ENCODE data around the gene ZBTB39. TPM values are rescaled to one million over a fixed set of nuclear protein-coding genes. Genes with fewer than 3 reads are reported as not detected.

Gene ZBTB39
- total and polyA plus RNA-seq, 2 donors (not counting 1 experiment from before 2014, with no cell fraction given): 5.4 to 13.9 TPM

- peaks cover 15% of the 10 kb centered on the region for H3K79me2 ChIP-seq (ENCODE audit: control insufficient read depth, insufficient read depth, low read length)
- ATAC-seq (ENCODE audit: low read depth): no peak
- no peaks in the 10 kb centered on the region for H4K20me1 ChIP-seq (ENCODE audit: control insufficient read depth, insufficient read depth, low read length, poor library complexity, severe bottlenecking)
- CTCF ChIA-PET: interaction anchor here (1.2 to 1.3 kb wide), 2 partner anchors 11 to 241 kb away, joined by 3 read pairs; no protein-coding TSS in a partner anchor
- no peak overlapping the region for H2AFZ ChIP-seq (ENCODE audit: insufficient read depth, low read depth, low read length, poor library complexity, severe bottlenecking)
- Mint-ChIP-seq H3K27me3 (no peaks in the 10 kb centered on the region), H3K4me1 (peaks cover 13% of the 10 kb centered on the region), H3K27ac (no peak overlapping the region), H3K4me3 (no peak overlapping the region), H3K9me3 (ENCODE audit: insufficient read depth) (no peaks in the 10 kb centered on the region)
- TF ChIP-seq EZH2 (IDR thresholded peaks at IDR 0.05; ENCODE audit: borderline replicate concordance, insufficient read depth, low read depth, low read length, poor library complexity, severe bottlenecking): no peak
- no peak for TF ChIP-seq CTCF (IDR thresholded peaks at IDR 0.05)
- H3K9me3 ChIP-seq (ENCODE audit: control extremely low read depth in 1 of 3, control insufficient read depth in 2 of 3, insufficient read depth in 1 of 3, low read length in 2 of 3): no peaks in the 10 kb centered on the region
- DNase-seq: no peak
- intact Hi-C loops (cut with micrococcal nuclease): no loop called here
- H3K36me3 ChIP-seq (replicated peaks in 1 of 2; ENCODE audit: control extremely low read depth in 1 of 2, control insufficient read depth in 1 of 2, extremely low read depth in 1 of 2, insufficient read depth in 2 of 2, low read length in 1 of 2): peaks cover 0 to 17% of the 10 kb centered on the region in 2 experiments
- H3K9ac ChIP-seq (ENCODE audit: low read length): no peak overlapping the region
- H3K4me3 ChIP-seq (ENCODE audit: control extremely low read depth in 1 of 5, extremely low read depth in 1 of 5, insufficient read depth in 1 of 5, low read depth in 2 of 5, low read length in 4 of 5): no peak overlapping the region
- no peak overlapping the region for H3K4me2 ChIP-seq (replicated peaks; ENCODE audit: low read depth, low read length, poor library complexity, severe bottlenecking)
- 100% methylated on average over 4 of the region's 10 CpGs for WGBS (ENCODE audit: insufficient coverage)
- H3K27me3 ChIP-seq (replicated peaks in 1 of 4; ENCODE audit: control extremely low read depth in 1 of 4, control insufficient read depth in 3 of 4, insufficient read depth in 4 of 4, low read length in 3 of 4): no peaks in the 10 kb centered on the region
- no peak overlapping the region for H3K27ac ChIP-seq (ENCODE audit: low read length in 2 of 2)
- peaks cover 9 to 10% of the 10 kb centered on the region in 2 donors for H3K4me1 ChIP-seq (ENCODE audit: control insufficient read depth in 2 of 2, insufficient read depth in 2 of 2, low read length in 2 of 2)
- POLR2A ChIA-PET: no interaction called here
These were observed 12.1 kb downstream of the ZBTB39 start for GRCh38 chr12:56994231-56994746.

- H3K9me3 ChIP-seq (ENCODE audit: control extremely low read depth in 1 of 3, control insufficient read depth in 2 of 3, insufficient read depth in 1 of 3, low read length in 2 of 3): no peaks in the 10 kb centered on the region
- WGBS (ENCODE audit: insufficient coverage): 86% methylated on average over 6 of the region's 10 CpGs
These were observed 13.0 kb downstream of the ZBTB39 start for GRCh38 chr12:56993346-56993745.

More at GRCh38 chr12:56993346-56993745, 13.0 kb downstream of the ZBTB39 start:
- Histone ChIP-seq H3K9ac (ENCODE audit: low read length) (no peak overlapping the region), H2AFZ (ENCODE audit: insufficient read depth, low read depth, low read length, poor library complexity, severe bottlenecking) (no peak overlapping the region), H3K4me2 (replicated peaks; ENCODE audit: low read depth, low read length, poor library complexity, severe bottlenecking) (no peak overlapping the region), H4K20me1 (ENCODE audit: control insufficient read depth, insufficient read depth, low read length, poor library complexity, severe bottlenecking) (no peaks in the 10 kb centered on the region), H3K79me2 (ENCODE audit: control insufficient read depth, insufficient read depth, low read length) (peaks cover 10% of the 10 kb centered on the region), H3K27me3 (replicated peaks in 1 of 4; ENCODE audit: control extremely low read depth in 1 of 4, control insufficient read depth in 3 of 4, insufficient read depth in 4 of 4, low read length in 3 of 4) (no peaks in the 10 kb centered on the region), H3K36me3 (replicated peaks in 1 of 2; ENCODE audit: control extremely low read depth in 1 of 2, control insufficient read depth in 1 of 2, extremely low read depth in 1 of 2, insufficient read depth in 2 of 2, low read length in 1 of 2) (peaks cover 0 to 15% of the 10 kb centered on the region in 2 experiments), H3K4me3 (ENCODE audit: control extremely low read depth in 1 of 5, extremely low read depth in 1 of 5, insufficient read depth in 1 of 5, low read depth in 2 of 5, low read length in 4 of 5) (no peak overlapping the region), H3K27ac (ENCODE audit: low read length in 2 of 2) (no peak overlapping the region), H3K4me1 (ENCODE audit: control insufficient read depth in 2 of 2, insufficient read depth in 2 of 2, low read length in 2 of 2) (peaks cover 0 to under 1% of the 10 kb centered on the region in 2 donors)
- POLR2A ChIA-PET: no interaction called here
- Mint-ChIP-seq H3K9me3 (ENCODE audit: insufficient read depth) (no peaks in the 10 kb centered on the region), H3K27me3 (no peaks in the 10 kb centered on the region), H3K4me3 (no peak overlapping the region), H3K27ac (no peak overlapping the region), H3K4me1 (peaks cover 4% of the 10 kb centered on the region)
- TF ChIP-seq EZH2 (IDR thresholded peaks at IDR 0.05; ENCODE audit: borderline replicate concordance, insufficient read depth, low read depth, low read length, poor library complexity, severe bottlenecking) (no peak), CTCF (IDR thresholded peaks at IDR 0.05) (no peak)
- DNase-seq (no peak), ATAC-seq (ENCODE audit: low read depth) (no peak)
- CTCF ChIA-PET: interaction anchor here (1.2 to 1.3 kb wide), 2 partner anchors 10 to 240 kb away, joined by 3 read pairs; no protein-coding TSS in a partner anchor
- intact Hi-C loops (cut with micrococcal nuclease): no loop called here

All from B cell (primary cell).